HG03039 (cell line): ENCODE measurements around the gene ITGB6.
"Not testable (repeated sequence)": the region's sequence is repeated elsewhere in the genome, so short reads cannot be mapped to it uniquely, and the experiment has no call there.

Source experiments
- ATAC-seq: cut with Tn5 transposase; IDR thresholded peaks from one replicate; pipeline ENCODE4 v1.9.1; 2021; ENCODE audit warnings: mild to moderate bottlenecking, moderate library complexity; ENCODE audit not compliant: unreplicated experiment

The ITGB6 gene

GRCh38 chr2:160197587-160197986 is 2.5 kb downstream of the ITGB6 start:
- ATAC-seq, result no peak

GRCh38 chr2:160194946-160195345 is 5.1 kb downstream of the ITGB6 start:
- no peak for ATAC-seq

- no peak for ATAC-seq
Observed at GRCh38 chr2:160194351-160194750, 5.7 kb downstream of the ITGB6 start.

GRCh38 chr2:160181146-160181836 is 18.8 kb downstream of the ITGB6 start:
- not testable (repeated sequence) for ATAC-seq

- not testable (repeated sequence) for ATAC-seq
Observed at GRCh38 chr2:160180690-160181089, 19.4 kb downstream of the ITGB6 start.

- ATAC-seq, result no peak
Observed at GRCh38 chr2:160180172-160180571, 19.9 kb downstream of the ITGB6 start.

- ATAC-seq, result no peak
Observed at GRCh38 chr2:160175169-160176134, 24.6 kb downstream of the ITGB6 start.

- ATAC-seq, result no peak
Observed at GRCh38 chr2:160174322-160174721, 25.8 kb downstream of the ITGB6 start.

GRCh38 chr2:160169988-160170387 is 30.1 kb downstream of the ITGB6 start:
- no peak for ATAC-seq

GRCh38 chr2:160169471-160169870 is 30.6 kb downstream of the ITGB6 start:
- ATAC-seq, result no peak

- no peak for ATAC-seq
Observed at GRCh38 chr2:160168878-160169277, 31.2 kb downstream of the ITGB6 start.

GRCh38 chr2:160167089-160167740 is 32.9 kb downstream of the ITGB6 start:
- ATAC-seq, result no peak

GRCh38 chr2:160165996-160166395 is 34.1 kb downstream of the ITGB6 start:
- ATAC-seq, result no peak

GRCh38 chr2:160165081-160165480 is 35.0 kb downstream of the ITGB6 start:
- ATAC-seq, result no peak

GRCh38 chr2:160157861-160158829 is 41.9 kb downstream of the ITGB6 start:
- ATAC-seq, result no peak

GRCh38 chr2:160156665-160157064 is 43.4 kb downstream of the ITGB6 start:
- no peak for ATAC-seq

- no peak for ATAC-seq
Observed at GRCh38 chr2:160156100-160156499, 44.0 kb downstream of the ITGB6 start.

- not testable (repeated sequence) for ATAC-seq
Observed at GRCh38 chr2:160148419-160148818, 51.7 kb downstream of the ITGB6 start.

GRCh38 chr2:160145471-160145870 is 54.6 kb downstream of the ITGB6 start:
- no peak for ATAC-seq

GRCh38 chr2:160144280-160144990 is 55.6 kb downstream of the ITGB6 start:
- no peak for ATAC-seq
